ENCODE data around the gene FADS6.

The FADS6 gene

GRCh38 chr17:74918906-74919305 lies 25.5 kb upstream of the FADS6 start:
- Histone ChIP-seq H3K4me1 (ENCODE audit: control insufficient read depth in 2 of 2, insufficient read depth in 1 of 2, low read depth in 1 of 2, low read length in 2 of 2) (peaks cover 10 to 15% of the 10 kb centered on the region in 2 donors), H3K4ac (ENCODE audit: low read length) (no peak overlapping the region), H2BK120ac (ENCODE audit: low read depth, low read length) (no peak overlapping the region), H3K9me3 (replicated peaks in 1 of 2; ENCODE audit: control insufficient read depth in 2 of 2, insufficient read depth in 1 of 2, low read depth in 1 of 2, low read length in 2 of 2) (peaks cover 0 to 3% of the 10 kb centered on the region in 2 donors), H3K23ac (ENCODE audit: low read depth, low read length, poor library complexity) (no peak overlapping the region), H3K18ac (ENCODE audit: low read length) (no peak overlapping the region), H3K4me3 (ENCODE audit: low read length in 2 of 2) (no peak overlapping the region), H4K8ac (ENCODE audit: low read depth, low read length) (no peak overlapping the region), H3K27ac (replicated peaks; ENCODE audit: low read length) (no peak overlapping the region), H3K27me3 (ENCODE audit: control insufficient read depth in 3 of 3, insufficient read depth in 3 of 3, low read depth in 1 of 3, low read length in 3 of 3) (peaks cover 3 to 50% (median 22%) of the 10 kb centered on the region in 3 experiments), H2BK15ac (ENCODE audit: low read length) (no peak overlapping the region), H2AK5ac (ENCODE audit: low read depth, low read length) (no peak overlapping the region), H3K4me2 (ENCODE audit: insufficient read depth, low read length, poor library complexity, severe bottlenecking) (no peak overlapping the region), H3K79me1 (ENCODE audit: low read depth, low read length) (peaks cover 6% of the 10 kb centered on the region), H2BK5ac (ENCODE audit: low read length) (no peak overlapping the region), H3K9ac (ENCODE audit: low read depth, low read length, poor library complexity) (no peak overlapping the region), H3K14ac (ENCODE audit: low read length) (no peak overlapping the region), H2BK12ac (ENCODE audit: low read length) (no peak overlapping the region), H4K91ac (ENCODE audit: low read depth, low read length, poor library complexity) (no peak overlapping the region), H3K36me3 (replicated peaks in 1 of 2; ENCODE audit: control insufficient read depth in 2 of 2, insufficient read depth in 2 of 2, low read length in 2 of 2) (no peaks in the 10 kb centered on the region), H2AFZ (ENCODE audit: low read length) (no peak overlapping the region)
- DNase-seq (ENCODE audit: low spot score), result no peak
- no CpG with 5 or more reads among the region's 5 CpGs for WGBS, 2 donors (ENCODE audit: extremely low coverage in 2 of 2, insufficient read length in 2 of 2, insufficient replicate concordance in 1 of 2)

GRCh38 chr17:74917430-74917829 lies 24.0 kb upstream of the FADS6 start:
- peak overlapping the region; percentile 8 for H3K18ac ChIP-seq (ENCODE audit: low read length)
- H2AK5ac ChIP-seq (ENCODE audit: low read depth, low read length), result peak overlapping the region; percentile 63
- no peak overlapping the region for H3K4me3 ChIP-seq (ENCODE audit: low read length in 2 of 2)
- H2BK15ac ChIP-seq (ENCODE audit: low read length), result peak overlapping the region; percentile 83
- no peak overlapping the region for H4K91ac ChIP-seq (ENCODE audit: low read depth, low read length, poor library complexity)
- no peak overlapping the region for H2BK120ac ChIP-seq (ENCODE audit: low read depth, low read length)
- peaks cover 0 to 3% of the 10 kb centered on the region in 2 donors for H3K9me3 ChIP-seq (replicated peaks in 1 of 2; ENCODE audit: control insufficient read depth in 2 of 2, insufficient read depth in 1 of 2, low read depth in 1 of 2, low read length in 2 of 2)
- no peak overlapping the region for H2BK5ac ChIP-seq (ENCODE audit: low read length)
- H3K14ac ChIP-seq (ENCODE audit: low read length), result no peak overlapping the region
- H3K4me1 ChIP-seq (ENCODE audit: control insufficient read depth in 2 of 2, insufficient read depth in 1 of 2, low read depth in 1 of 2, low read length in 2 of 2), result peaks cover 5 to 10% of the 10 kb centered on the region in 2 donors
- H3K27me3 ChIP-seq (ENCODE audit: control insufficient read depth in 3 of 3, insufficient read depth in 3 of 3, low read depth in 1 of 3, low read length in 3 of 3), result peaks cover 0 to 37% (median 9%) of the 10 kb centered on the region in 3 experiments
- H2BK12ac ChIP-seq (ENCODE audit: low read length), result no peak overlapping the region
- no peak overlapping the region for H3K4ac ChIP-seq (ENCODE audit: low read length)
- H3K27ac ChIP-seq (replicated peaks; ENCODE audit: low read length), result no peak overlapping the region
- H3K23ac ChIP-seq (ENCODE audit: low read depth, low read length, poor library complexity), result no peak overlapping the region
- H3K9ac ChIP-seq (ENCODE audit: low read depth, low read length, poor library complexity), result no peak overlapping the region
- DNase-seq (ENCODE audit: low spot score), result no peak
- H3K4me2 ChIP-seq (ENCODE audit: insufficient read depth, low read length, poor library complexity, severe bottlenecking), result no peak overlapping the region
- H4K8ac ChIP-seq (ENCODE audit: low read depth, low read length), result no peak overlapping the region
- WGBS, 2 donors (ENCODE audit: extremely low coverage in 2 of 2, insufficient read length in 2 of 2, insufficient replicate concordance in 1 of 2), result no CpG with 5 or more reads among the region's 10 CpGs
- H3K36me3 ChIP-seq (replicated peaks in 1 of 2; ENCODE audit: control insufficient read depth in 2 of 2, insufficient read depth in 2 of 2, low read length in 2 of 2), result no peaks in the 10 kb centered on the region
- H3K79me1 ChIP-seq (ENCODE audit: low read depth, low read length), result peaks cover 6% of the 10 kb centered on the region
- no peak overlapping the region for H2AFZ ChIP-seq (ENCODE audit: low read length)

- peaks cover 6% of the 10 kb centered on the region for H3K79me1 ChIP-seq (ENCODE audit: low read depth, low read length)
- H2BK15ac ChIP-seq (ENCODE audit: low read length), result no peak overlapping the region
- no peak overlapping the region for H3K4me2 ChIP-seq (ENCODE audit: insufficient read depth, low read length, poor library complexity, severe bottlenecking)
- H3K9ac ChIP-seq (ENCODE audit: low read depth, low read length, poor library complexity), result peak overlapping the region; percentile 30
- peak overlapping the region; percentile 75 for H3K14ac ChIP-seq (ENCODE audit: low read length)
- H3K23ac ChIP-seq (ENCODE audit: low read depth, low read length, poor library complexity), result peak overlapping the region; percentile 97
- H3K4ac ChIP-seq (ENCODE audit: low read length), result no peak overlapping the region
- H2BK5ac ChIP-seq (ENCODE audit: low read length), result no peak overlapping the region
- peaks cover 5 to 10% of the 10 kb centered on the region in 2 donors for H3K4me1 ChIP-seq (ENCODE audit: control insufficient read depth in 2 of 2, insufficient read depth in 1 of 2, low read depth in 1 of 2, low read length in 2 of 2)
- H2BK120ac ChIP-seq (ENCODE audit: low read depth, low read length), result no peak overlapping the region
- H4K91ac ChIP-seq (ENCODE audit: low read depth, low read length, poor library complexity), result no peak overlapping the region
- H3K27me3 ChIP-seq (ENCODE audit: control insufficient read depth in 3 of 3, insufficient read depth in 3 of 3, low read depth in 1 of 3, low read length in 3 of 3), result peaks cover 0 to 32% (median 5%) of the 10 kb centered on the region in 3 experiments
- peaks cover 0 to 3% of the 10 kb centered on the region in 2 donors for H3K9me3 ChIP-seq (replicated peaks in 1 of 2; ENCODE audit: control insufficient read depth in 2 of 2, insufficient read depth in 1 of 2, low read depth in 1 of 2, low read length in 2 of 2)
- H4K8ac ChIP-seq (ENCODE audit: low read depth, low read length), result peak overlapping the region; percentile 86
- no peak overlapping the region for H2AFZ ChIP-seq (ENCODE audit: low read length)
- no peaks in the 10 kb centered on the region for H3K36me3 ChIP-seq (replicated peaks in 1 of 2; ENCODE audit: control insufficient read depth in 2 of 2, insufficient read depth in 2 of 2, low read length in 2 of 2)
- H3K4me3 ChIP-seq (ENCODE audit: low read length in 2 of 2), result peak overlapping the region in 1 of 2 donors; percentile 66
- DNase-seq (ENCODE audit: low spot score), result no peak
- H2AK5ac ChIP-seq (ENCODE audit: low read depth, low read length), result peak overlapping the region; percentile 63
- peak overlapping the region; percentile 15 for H3K18ac ChIP-seq (ENCODE audit: low read length)
- H3K27ac ChIP-seq (replicated peaks; ENCODE audit: low read length), result no peak overlapping the region
- no CpG with 5 or more reads among the region's 11 CpGs for WGBS, 2 donors (ENCODE audit: extremely low coverage in 2 of 2, insufficient read length in 2 of 2, insufficient replicate concordance in 1 of 2)
- no peak overlapping the region for H2BK12ac ChIP-seq (ENCODE audit: low read length)
Measured at GRCh38 chr17:74916851-74917199, 23.4 kb upstream of the FADS6 start.

GRCh38 chr17:74916136-74916850 lies 22.9 kb upstream of the FADS6 start:
- Histone ChIP-seq H2BK15ac (ENCODE audit: low read length) (no peak overlapping the region), H2BK5ac (ENCODE audit: low read length) (no peak overlapping the region), H2AK5ac (ENCODE audit: low read depth, low read length) (peak overlapping the region; percentile 23), H3K9ac (ENCODE audit: low read depth, low read length, poor library complexity) (peak overlapping the region; percentile 38), H3K36me3 (replicated peaks in 1 of 2; ENCODE audit: control insufficient read depth in 2 of 2, insufficient read depth in 2 of 2, low read length in 2 of 2) (no peaks in the 10 kb centered on the region), H4K8ac (ENCODE audit: low read depth, low read length) (no peak overlapping the region), H2BK120ac (ENCODE audit: low read depth, low read length) (no peak overlapping the region), H3K9me3 (replicated peaks in 1 of 2; ENCODE audit: control insufficient read depth in 2 of 2, insufficient read depth in 1 of 2, low read depth in 1 of 2, low read length in 2 of 2) (peaks cover 0 to 3% of the 10 kb centered on the region in 2 donors), H2AFZ (ENCODE audit: low read length) (no peak overlapping the region), H3K4me3 (ENCODE audit: low read length in 2 of 2) (peak overlapping the region in 1 of 2 donors; percentile 66), H3K4me1 (ENCODE audit: control insufficient read depth in 2 of 2, insufficient read depth in 1 of 2, low read depth in 1 of 2, low read length in 2 of 2) (peaks cover 5 to 9% of the 10 kb centered on the region in 2 donors), H3K79me1 (ENCODE audit: low read depth, low read length) (peaks cover 3% of the 10 kb centered on the region), H3K18ac (ENCODE audit: low read length) (peak overlapping the region; percentile 15), H3K4me2 (ENCODE audit: insufficient read depth, low read length, poor library complexity, severe bottlenecking) (no peak overlapping the region), H3K23ac (ENCODE audit: low read depth, low read length, poor library complexity) (peak overlapping the region; percentile 97), H3K27me3 (ENCODE audit: control insufficient read depth in 3 of 3, insufficient read depth in 3 of 3, low read depth in 1 of 3, low read length in 3 of 3) (peaks cover 0 to 26% (median 0%) of the 10 kb centered on the region in 3 experiments), H3K14ac (ENCODE audit: low read length) (no peak overlapping the region), H2BK12ac (ENCODE audit: low read length) (no peak overlapping the region), H3K4ac (ENCODE audit: low read length) (no peak overlapping the region), H4K91ac (ENCODE audit: low read depth, low read length, poor library complexity) (no peak overlapping the region), H3K27ac (replicated peaks; ENCODE audit: low read length) (no peak overlapping the region)
- no peak for DNase-seq (ENCODE audit: low spot score)
- WGBS, 2 donors (ENCODE audit: extremely low coverage in 2 of 2, insufficient read length in 2 of 2, insufficient replicate concordance in 1 of 2), result no CpG with 5 or more reads among the region's 13 CpGs

Measured in neuronal stem cell (in vitro differentiated cells).